IMR-90 (cell line): ENCODE data around the gene ENDOV. TPM values are rescaled to one million over a fixed set of nuclear protein-coding genes. Genes with fewer than 3 reads are reported as not detected.

Experiments used
- ATAC-seq: fragments of 200-7000 bp; cut with Tn5 transposase; 2 replicates; pipeline ENCODE4 v1.9.1; 2020; ENCODE audit warnings: low read depth, mild to moderate bottlenecking, moderate library complexity
- BruUV-seq: library from RNA; stranded (reverse); fragments of 400-500 nt; replicated peaks from 2 replicates; lab custom pipeline; 2021; lab: Mats Ljungman, UMichigan
- CTCF ChIA-PET: fragments of 300-600 bp; formaldehyde crosslinking; extraction: SDS; loops from one replicate; lab custom pipeline; 2021; ENCODE audit warnings: antibody characterized with exemption; lab: Yijun Ruan, JAX
- POLR2A ChIA-PET: fragments of 300-600 bp; sonication (Branson Sonifier 250); formaldehyde crosslinking; loops from one replicate; lab custom pipeline; 2022; ENCODE audit warnings: antibody characterized with exemption; ENCODE audit not compliant: unreplicated experiment; lab: Charles Lee
- DNase-seq: peaks from one replicate; pipeline ENCODE4 v3.0.0; 2013
- H2AFZ ChIP-seq: replicated peaks from 2 replicates; pipeline ENCODE3; 2013; ENCODE audit warnings: low read length, mild to moderate bottlenecking; ENCODE audit not compliant: poor library complexity
- H2AK5ac ChIP-seq: 2 replicates; pipeline ENCODE4 v1.6.1; 2013; ENCODE audit warnings: low read depth, low read length, inconsistent platforms
- H2AK9ac ChIP-seq: replicated peaks from 2 replicates; pipeline ENCODE3; 2013; ENCODE audit warnings: mild to moderate bottlenecking, low read depth, low read length, moderate library complexity; ENCODE audit not compliant: poor library complexity
- H2BK120ac ChIP-seq: 2 replicates; pipeline ENCODE4 v1.6.1; 2013; ENCODE audit warnings: low read depth, low read length, inconsistent platforms
- H2BK15ac ChIP-seq: 3 replicates; pipeline ENCODE4 v1.6.1; 2013; ENCODE audit warnings: low read depth, low read length, inconsistent platforms
- H2BK20ac ChIP-seq: 2 replicates; pipeline ENCODE4 v1.6.1; 2013; ENCODE audit warnings: low read depth, mild to moderate bottlenecking, inconsistent platforms, low read length, moderate library complexity
- H2BK5ac ChIP-seq: 2 replicates; pipeline ENCODE4 v1.6.1; 2013; ENCODE audit warnings: mild to moderate bottlenecking, low read depth, low read length, inconsistent platforms; ENCODE audit not compliant: poor library complexity, severe bottlenecking
- H3K14ac ChIP-seq: replicated peaks from 2 replicates; pipeline ENCODE4 v1.6.1; 2013; ENCODE audit warnings: low read depth, low read length, inconsistent platforms
- H3K18ac ChIP-seq: 2 replicates; pipeline ENCODE4 v1.6.1; 2013; ENCODE audit warnings: low read depth, low read length, control low read depth
- H3K23ac ChIP-seq: 2 replicates; pipeline ENCODE4 v1.6.1; 2013; ENCODE audit warnings: low read depth, low read length, inconsistent platforms
- H3K27ac ChIP-seq: 2 replicates; pipeline ENCODE4 v1.5.1; 2013; ENCODE audit warnings: mild to moderate bottlenecking, control low read depth, low read length; ENCODE audit not compliant: insufficient read depth
- H3K27me3 ChIP-seq: 2 replicates; pipeline ENCODE4 v1.6.1; 2013; ENCODE audit warnings: low read length; ENCODE audit not compliant: control insufficient read depth, insufficient read depth
- H3K36me3 ChIP-seq: 2 replicates; pipeline ENCODE4 v1.6.1; 2013; ENCODE audit warnings: low read length, mixed read lengths; ENCODE audit not compliant: control insufficient read depth, insufficient read depth
- H3K4ac ChIP-seq: 2 replicates; pipeline ENCODE4 v1.6.1; 2013; ENCODE audit warnings: low read depth, low read length, inconsistent platforms
- H3K4me1 ChIP-seq: 2 replicates; pipeline ENCODE4 v1.6.1; 2013; ENCODE audit warnings: low read length, mixed read lengths; ENCODE audit not compliant: control insufficient read depth, insufficient read depth
- H3K4me2 ChIP-seq: 2 replicates; pipeline ENCODE4 v1.6.1; 2013; ENCODE audit warnings: low read depth, mild to moderate bottlenecking, control low read depth, low read length, moderate library complexity
- H3K4me3 ChIP-seq: 2 replicates; pipeline ENCODE4 v1.5.1; 2013; ENCODE audit warnings: low read depth, mild to moderate bottlenecking, control low read depth, low read length, moderate library complexity; ENCODE audit not compliant: insufficient read depth
- H3K56ac ChIP-seq: 2 replicates; pipeline ENCODE4 v1.6.1; 2013; ENCODE audit warnings: low read length, inconsistent platforms; ENCODE audit not compliant: insufficient read depth; ENCODE audit errors: extremely low read depth
- H3K79me1 ChIP-seq, 2 experiments: 2 replicates each; pipeline ENCODE4 v1.6.1; 2013; ENCODE audit warnings: low read length in 2 of 2, inconsistent platforms in 1 of 2, low read depth in 1 of 2
- H3K9ac ChIP-seq: 2 replicates; pipeline ENCODE4 v1.6.1; 2013; ENCODE audit warnings: low read depth, low read length, control low read depth
- H3K9me1 ChIP-seq: 2 replicates; pipeline ENCODE4 v1.6.1; 2013; ENCODE audit warnings: low read length, inconsistent platforms; ENCODE audit not compliant: insufficient read depth
- H3K9me3 ChIP-seq: 2 replicates; pipeline ENCODE4 v1.6.1; 2013; ENCODE audit warnings: low read length; ENCODE audit not compliant: control insufficient read depth, insufficient read depth
- H4K20me1 ChIP-seq: 2 replicates; pipeline ENCODE4 v1.6.1; 2013; ENCODE audit warnings: low read length, inconsistent platforms; ENCODE audit not compliant: insufficient read depth
- H4K5ac ChIP-seq: 2 replicates; pipeline ENCODE4 v1.6.1; 2013; ENCODE audit warnings: mild to moderate bottlenecking, low read depth, low read length, control low read depth
- H4K8ac ChIP-seq, 2 experiments: 2 replicates each; pipeline ENCODE4 v1.6.1; 2013; ENCODE audit warnings: low read depth in 2 of 2, low read length in 2 of 2, control low read depth in 1 of 2, inconsistent platforms in 1 of 2
- H4K91ac ChIP-seq: 2 replicates; pipeline ENCODE4 v1.6.1; 2013; ENCODE audit warnings: low read depth, low read length, inconsistent platforms; ENCODE audit not compliant: insufficient read depth
- CEBPB ChIP-seq: IDR thresholded peaks from 2 replicates; pipeline ENCODE4 v1.6.1; 2012; ENCODE audit warnings: low read depth, low read length, improper control_type of control experiment
- CHD1 ChIP-seq: IDR thresholded peaks from 2 replicates; pipeline ENCODE4 v1.6.1; 2012; ENCODE audit warnings: low read depth, low read length, improper control_type of control experiment
- ELK1 ChIP-seq: fragments of 150-350 bp; IDR thresholded peaks from 2 replicates; pipeline ENCODE4 v1.6.1; 2016; ENCODE audit warnings: low read depth, mild to moderate bottlenecking, low read length, moderate library complexity, borderline replicate concordance
- FOS ChIP-seq: fragments of 150-350 bp; IDR thresholded peaks from 2 replicates; pipeline ENCODE4 v1.6.1; 2016; ENCODE audit warnings: low read depth, low read length
- MAFK ChIP-seq: IDR thresholded peaks from 2 replicates; pipeline ENCODE4 v1.6.1; 2012; ENCODE audit warnings: low read depth, low read length, improper control_type of control experiment
- MAZ ChIP-seq: IDR thresholded peaks from 2 replicates; pipeline ENCODE4 v1.6.1; 2012; ENCODE audit warnings: low read depth, mild to moderate bottlenecking, low read length, improper control_type of control experiment, moderate library complexity, borderline replicate concordance
- MXI1 ChIP-seq: IDR thresholded peaks from 2 replicates; pipeline ENCODE4 v1.6.1; 2012; ENCODE audit warnings: low read depth, mild to moderate bottlenecking, low read length, moderate library complexity, borderline replicate concordance
- RAD21 ChIP-seq: IDR thresholded peaks from 2 replicates; pipeline ENCODE4 v1.6.1; 2012; ENCODE audit warnings: low read length, improper control_type of control experiment
- RFX5 ChIP-seq: IDR thresholded peaks from 2 replicates; pipeline ENCODE4 v1.8.0; 2012; ENCODE audit warnings: low read depth, mild to moderate bottlenecking, low read length, moderate library complexity
- SMC3 ChIP-seq: fragments of 150-350 bp; IDR thresholded peaks from 2 replicates; pipeline ENCODE4 v1.6.1; 2016; ENCODE audit warnings: low read depth, mild to moderate bottlenecking, antibody characterized with exemption, low read length, moderate library complexity
- WGBS, 2 experiments: methylation state at CpG; one replicate each; pipeline versions ENCODE4 v1.1.5 to v1.1.7; 2013; ENCODE audit warnings: missing lambda C conversion rate in 2 of 2; ENCODE audit not compliant: insufficient read length in 1 of 2; ENCODE audit errors: extremely low coverage in 2 of 2; 5-methylcytosine and 5-hydroxymethylcytosine counted together
- dilution Hi-C: fragments of 300-500 bp; cut with HindIII; formaldehyde crosslinking; loops from one replicate; pipeline ENCODE4 v1.14.3; 2018; ENCODE audit warnings: low sequenced_read_pairs; ENCODE audit not compliant: unreplicated experiment
- in situ Hi-C: fragments of 300-500 bp; cut with MboI; formaldehyde crosslinking; loops from 3 replicates; pipeline ENCODE4 v1.14.3; 2019; ENCODE audit warnings: low sequenced_read_pairs, inconsistent platforms, mixed read lengths
- intact Hi-C: fragments of 100-400 bp; cut with micrococcal nuclease; formaldehyde crosslinking; loops from 2 replicates; pipeline ENCODE4 v1.10.0; 2022
- polyA plus RNA-seq, 3 experiments: library from polyadenylated mRNA; depleted of rRNA; stranded (reverse); fragments of >200 nt; gene quantifications; 2 replicates each; pipeline ENCODE4 v1.2.3, GENCODE V29; 2012; ENCODE audit warnings: low replicate concordance in 1 of 3
- total RNA-seq: library from RNA; depleted of rRNA; stranded (reverse); fragments of >200 nt; gene quantifications from 2 replicates; pipeline ENCODE4 v1.2.3, GENCODE V29; 2012

The ENDOV gene
- total and polyA plus RNA-seq, 2 of the 4 experiments (the other 2 are of a cell fraction): 15.1 to 30.3 TPM

- Histone ChIP-seq H3K27ac (no peak overlapping the region), H3K4me1 (no peaks in the 10 kb centered on the region), H3K9ac (no peak overlapping the region), H2BK20ac (no peak overlapping the region), H3K4me2 (no peak overlapping the region), H2BK15ac (no peak overlapping the region), H2BK5ac (no peak overlapping the region), H2BK120ac (no peak overlapping the region), H3K9me1 (0 out of 2 replicates have a peak, but pooled peaks cover under 1% of the 10 kb centered on the region), H2AFZ (no peak overlapping the region), H2AK5ac (no peak overlapping the region), H4K5ac (no peak overlapping the region), H3K27me3 (no peaks in the 10 kb centered on the region), H3K36me3 (peaks cover 64% of the 10 kb centered on the region), H3K4ac (no peak overlapping the region), H3K18ac (no peak overlapping the region), H3K14ac (no peak overlapping the region), H3K4me3 (no peak overlapping the region), H3K56ac (no peak overlapping the region), H4K91ac (no peak overlapping the region), H3K79me1 (no peaks in the 10 kb centered on the region), H4K8ac (no peak overlapping the region), H3K9me3 (no peaks in the 10 kb centered on the region), H4K20me1 (no peaks in the 10 kb centered on the region), H3K23ac (no peak overlapping the region), H2AK9ac (no peak overlapping the region)
- intact Hi-C loops (no loop called here), dilution Hi-C loops (no loop called here), in situ Hi-C loops (no loop called here)
- ChIA-PET POLR2A (no interaction called here), CTCF (interaction anchor here (0.7 kb wide), 1 partner anchor 10 kb away, joined by 3 read pairs; no protein-coding TSS in a partner anchor)
- ATAC-seq (no peak), DNase-seq (no peak)
- TF ChIP-seq ELK1 (no peak), MAFK (no peak), CEBPB (no peak), RAD21 (no peak), RFX5 (no peak), MXI1 (no peak), FOS (no peak), CHD1 (no peak), SMC3 (no peak), MAZ (no peak)
- WGBS, 2 experiments: no CpG with 5 or more reads among the region's 11 CpGs
- no TSS peak for BruUV-seq
These were observed 42.5 kb upstream of the ENDOV start for GRCh38 chr17:80372456-80372855.
